ENCODE measurements around the gene IGFBP4. TPM values are rescaled to one million over a fixed set of nuclear protein-coding genes. Genes with fewer than 3 reads are reported as not detected.

The IGFBP4 gene
- polyA plus RNA-seq, 1 of the 3 experiments (the other 2 are of a cell fraction): 128 TPM

GRCh38 chr17:40457964-40458791, 14.9 kb downstream of the IGFBP4 start:
- Histone ChIP-seq H3K4me2 (peak overlapping the region; percentile 74), H3K4me1 (ENCODE audit: control insufficient read depth in 1 of 2, insufficient read depth in 2 of 2, low read depth in 1 of 2, low read length in 1 of 2) (peaks cover 33 to 84% of the 10 kb centered on the region in 2 experiments), H3K79me2 (ENCODE audit: insufficient read depth) (no peaks in the 10 kb centered on the region), H4K20me1 (ENCODE audit: insufficient read depth) (no peaks in the 10 kb centered on the region), H3K9me3 (no peaks in the 10 kb centered on the region), H3K27ac (ENCODE audit: low read depth in 2 of 2, low read length in 1 of 2) (peak overlapping the region; percentile 68 to 92), H3K9me2 (no peaks in the 10 kb centered on the region), H3F3A (replicated peaks; ENCODE audit: insufficient read depth) (peaks cover 11% of the 10 kb centered on the region), H3K36me3 (replicated peaks in 1 of 2; ENCODE audit: control insufficient read depth in 1 of 2, insufficient read depth in 2 of 2, low read length in 1 of 2) (peaks cover 11 to 28% of the 10 kb centered on the region in 2 experiments), H3K27me3 (ENCODE audit: insufficient read depth) (no peaks in the 10 kb centered on the region), H3K4me3 (ENCODE audit: low read depth in 2 of 2, low read length in 1 of 2) (peak overlapping the region in 1 of 2 experiments; percentile 17; a peak in 1 of 4 replicates), H3K9ac (peak overlapping the region; percentile 47; the same call in 1 of the 2 replicates), H2AFZ (ENCODE audit: low read depth) (0 out of 2 replicates have a peak overlapping the region, but pooled peaks have one; percentile 15)
- WGBS (ENCODE audit: low lambda C conversion rate): 4% methylated on average over 8 of the region's 16 CpGs
- ChIA-PET CTCF (interaction anchor here (0.6 to 16.9 kb wide), 11 partner anchors 14 to 102 kb away, joined by 3 to 265 read pairs (median 6); partner anchors contain the start of genes IGFBP4 and TOP2A), POLR2A (interaction anchor here (0.5 to 1.2 kb wide), 4 partner anchors 15 to 75 kb away, joined by 4 to 5 read pairs (median 4); partner anchors contain the start of genes IGFBP4 and TOP2A)
- peak; percentile 73 for DNase-seq
- TF ChIP-seq EP300 (IDR thresholded peaks at IDR 0.05; ENCODE audit: borderline replicate concordance in 1 of 2, low read depth in 1 of 2, low read length in 1 of 2): peak; percentile 80 to 95; a peak in 3 of 4 replicates
- peak; percentile 90; the same call in 1 of the 2 replicates for TF ChIP-seq SIN3A (IDR thresholded peaks at IDR 0.05; ENCODE audit: borderline replicate concordance, low read depth, low read length)
- TF ChIP-seq TAF1 (IDR thresholded peaks at IDR 0.05; ENCODE audit: borderline replicate concordance, low read depth, low read length): 0 out of 2 replicates have a peak, but pooled peaks have one; percentile 32
- TF ChIP-seq ELF1 (IDR thresholded peaks at IDR 0.05): no peak
- peak; percentile 79; the same call in 1 of the 2 replicates for TF ChIP-seq POLR2AphosphoS5 (IDR thresholded peaks at IDR 0.05; ENCODE audit: low read depth, low read length)
- TF ChIP-seq YY1 (IDR thresholded peaks at IDR 0.05; ENCODE audit: low read depth): 0 out of 2 replicates have a peak, but pooled peaks have one; percentile 32
- TF ChIP-seq GABPA (IDR thresholded peaks at IDR 0.05; ENCODE audit: low read depth): no peak
- TF ChIP-seq GATA2 (CRISPR knock-in tag; IDR thresholded peaks at IDR 0.05): peak; percentile 86
- TF ChIP-seq ZBTB33 (IDR thresholded peaks at IDR 0.05; ENCODE audit: borderline replicate concordance, low read depth): peak; percentile 53; the same call in 1 of the 2 replicates
- TF ChIP-seq FOXJ3 (CRISPR knock-in tag; IDR thresholded peaks at IDR 0.05): peak; percentile 81; the same call in 1 of the 2 replicates
- TF ChIP-seq CTCF (IDR thresholded peaks at IDR 0.05): no peak
- 0 out of 2 replicates have a peak, but pooled peaks have one; percentile 25 for TF ChIP-seq USF1 (IDR thresholded peaks at IDR 0.05; ENCODE audit: borderline replicate concordance, low read depth)
- TF ChIP-seq PBX3 (IDR thresholded peaks at IDR 0.05): peak; percentile 85
- TF ChIP-seq TEAD4 (IDR thresholded peaks at IDR 0.05; ENCODE audit: borderline replicate concordance, insufficient read depth): peak; percentile 92
- no peak for TF ChIP-seq SMC3 (IDR thresholded peaks at IDR 0.05; ENCODE audit: low read depth, low read length)
- peak; percentile 100 for TF ChIP-seq TCF12 (IDR thresholded peaks at IDR 0.05)
- TF ChIP-seq NFIC (IDR thresholded peaks at IDR 0.05; ENCODE audit: borderline replicate concordance): peak; percentile 96
- no peak for TF ChIP-seq EZH2phosphoT487 (IDR thresholded peaks at IDR 0.05; ENCODE audit: borderline replicate concordance, low read depth)
- TF ChIP-seq IRF3 (IDR thresholded peaks at IDR 0.05; ENCODE audit: low read depth, low read length): no peak
- TF ChIP-seq NRF1 (IDR thresholded peaks at IDR 0.05; ENCODE audit: low read depth, low read length): no peak
- TF ChIP-seq RXRA (IDR thresholded peaks at IDR 0.05; ENCODE audit: borderline replicate concordance, low read depth): peak; percentile 89
- 0 out of 2 replicates have a peak, but pooled peaks have one; percentile 14 for TF ChIP-seq FOXM1 (IDR thresholded peaks at IDR 0.05; ENCODE audit: low read depth)
- no peak for TF ChIP-seq MEF2A (IDR thresholded peaks at IDR 0.05; ENCODE audit: borderline replicate concordance, low read depth)
- peak; percentile 78 for TF ChIP-seq RCOR1 (IDR thresholded peaks at IDR 0.05; ENCODE audit: low read length)
- TF ChIP-seq CHD2 (IDR thresholded peaks at IDR 0.05; ENCODE audit: low read length, partially characterized antibody): peak; percentile 47
- no peak for TF ChIP-seq RAD21 (IDR thresholded peaks at IDR 0.05; ENCODE audit: low read length)
